ENCODE measurements around the gene CCDC177.

Gene CCDC177

DNA sequence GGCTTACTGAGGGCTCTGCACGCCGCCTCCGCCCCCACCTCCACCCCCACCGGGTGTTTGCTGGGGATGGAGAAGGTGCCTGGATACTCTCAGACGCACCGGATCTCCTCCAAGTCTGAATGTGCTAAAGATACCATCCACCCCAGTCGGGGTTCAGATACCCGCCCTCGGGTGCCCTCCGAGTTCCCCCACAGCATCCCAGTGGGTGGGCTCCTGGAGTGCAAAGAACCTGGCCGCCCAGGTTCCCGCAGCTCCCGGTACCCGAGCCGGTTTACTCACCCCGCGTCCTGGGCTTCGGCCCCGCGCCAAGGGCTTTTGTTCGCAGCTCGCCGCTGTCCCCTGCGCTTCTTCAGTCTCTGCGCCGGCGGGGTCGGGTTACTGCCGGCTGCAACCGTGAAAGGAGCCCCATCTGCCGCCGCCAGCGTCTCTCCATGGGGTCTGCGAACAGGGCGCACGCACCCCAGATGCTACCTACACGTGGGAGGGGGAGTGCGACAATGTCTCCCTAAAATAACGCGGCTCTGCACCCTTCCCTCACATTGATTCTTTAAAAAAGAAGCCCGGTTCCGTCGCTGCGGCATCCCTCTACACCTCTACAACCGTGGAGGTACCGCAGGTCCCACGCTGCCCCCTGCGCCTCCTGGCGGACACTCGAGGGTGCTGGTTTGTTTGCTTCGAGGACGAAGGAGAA is at the start of gene CCDC177:
Gene CCDC177 (minus strand): TSS at position 609 of the 691 bp plus-strand sequence. CDS start 1,249 bp downstream, outside the sequence.
- DNase-seq, result peak; percentile 47 to 62 (median 52)

DNA sequence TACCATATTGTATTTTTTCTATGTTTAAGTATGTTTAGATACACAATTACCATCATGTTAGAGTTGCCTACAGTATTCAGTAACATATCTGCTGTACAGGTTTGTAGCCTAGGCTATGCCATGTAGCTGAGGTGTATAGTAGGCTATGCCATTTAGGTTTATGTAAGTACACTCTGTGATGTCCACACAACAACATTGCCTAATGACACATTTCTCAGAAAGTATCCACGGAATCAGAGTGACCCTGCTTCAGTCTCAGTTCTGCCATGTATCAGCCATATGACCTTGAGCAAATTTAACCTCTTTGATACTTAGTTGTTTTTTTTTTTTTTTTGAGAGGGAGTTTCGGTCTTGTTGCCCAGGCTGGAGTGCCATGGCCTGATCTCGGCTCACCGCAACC is 49.5 kb upstream of the CCDC177 start:
- DNase-seq, result no peak

DNA sequence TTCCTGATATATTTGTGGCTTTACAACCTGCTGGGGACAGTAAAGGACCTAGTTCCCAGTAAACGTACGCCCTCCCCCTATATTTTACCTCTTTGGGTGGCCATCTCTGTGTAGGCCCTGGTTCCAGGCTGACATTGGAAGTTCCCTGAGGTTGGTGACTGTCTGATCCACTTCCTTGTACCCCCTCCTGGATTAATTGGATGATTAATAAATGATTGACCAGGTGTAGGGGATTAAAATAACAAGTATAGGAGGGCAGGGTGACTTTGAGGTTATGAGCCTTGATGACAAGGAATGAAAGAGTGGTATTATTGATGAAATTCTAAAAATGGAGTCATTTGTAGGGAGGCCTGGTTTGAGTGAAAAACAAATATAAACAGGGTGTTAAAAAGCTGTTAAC is 46.3 kb upstream of the CCDC177 start:
- no peak for DNase-seq

DNA sequence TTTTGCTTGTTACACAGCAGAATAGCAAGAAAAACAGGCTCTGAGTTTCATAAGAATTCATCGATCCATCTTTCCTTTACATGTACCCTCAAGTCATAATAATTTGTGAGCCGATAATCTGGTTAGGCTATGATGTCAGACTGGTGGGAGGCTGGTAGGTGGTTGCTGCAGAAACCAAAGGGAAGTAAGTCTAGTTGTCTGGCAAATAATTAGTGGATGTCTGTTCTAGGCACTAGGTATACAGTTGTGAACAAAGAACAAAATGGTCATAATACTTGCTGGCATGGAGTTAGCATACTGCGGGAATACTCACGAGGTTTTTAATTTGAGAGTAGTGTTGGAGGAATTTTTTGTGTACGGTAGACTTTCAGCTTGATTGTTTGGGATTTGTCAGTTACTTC is 45.5 kb upstream of the CCDC177 start:
- no peak for DNase-seq

DNA sequence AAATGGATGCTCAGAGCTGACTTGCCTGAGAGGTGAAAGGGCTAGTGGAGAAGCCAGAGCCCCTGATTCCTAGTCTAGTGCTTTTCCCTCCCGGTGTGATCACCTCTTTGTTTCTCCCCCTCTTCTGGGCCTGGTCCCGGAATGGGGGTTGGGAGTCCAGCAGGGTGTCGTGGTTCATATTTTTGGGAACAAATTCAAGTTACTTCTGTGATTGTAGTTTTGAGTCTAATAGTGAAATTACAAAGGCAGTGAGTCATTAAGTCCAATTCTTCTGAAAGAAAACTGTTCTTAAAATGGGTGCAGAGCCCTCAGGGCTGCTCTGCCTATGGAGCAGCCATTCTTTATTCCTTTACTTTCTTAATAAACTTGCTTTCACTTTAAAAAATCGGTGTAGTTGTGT is 44.3 kb upstream of the CCDC177 start:
- DNase-seq, result no peak

DNA sequence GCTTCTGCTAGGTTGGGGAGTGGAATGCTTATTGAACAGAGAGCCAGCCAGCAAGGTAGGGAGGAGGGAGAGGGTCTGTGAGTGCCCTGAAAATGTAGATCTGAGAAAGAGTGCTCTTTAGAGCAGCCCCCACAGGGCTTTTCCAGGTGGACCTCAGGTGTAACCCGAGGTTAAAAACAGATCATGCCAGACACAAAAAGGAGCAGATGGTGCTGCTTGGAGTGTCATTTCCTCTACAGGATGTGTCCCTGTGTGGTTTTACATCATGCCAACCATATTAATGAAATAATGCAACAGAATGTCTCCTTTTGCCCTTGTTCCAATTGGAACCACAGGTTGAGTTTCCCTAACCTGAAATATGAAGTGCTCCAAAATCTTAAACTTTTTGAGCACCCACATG is 43.1 kb upstream of the CCDC177 start:
- no peak for DNase-seq

DNA sequence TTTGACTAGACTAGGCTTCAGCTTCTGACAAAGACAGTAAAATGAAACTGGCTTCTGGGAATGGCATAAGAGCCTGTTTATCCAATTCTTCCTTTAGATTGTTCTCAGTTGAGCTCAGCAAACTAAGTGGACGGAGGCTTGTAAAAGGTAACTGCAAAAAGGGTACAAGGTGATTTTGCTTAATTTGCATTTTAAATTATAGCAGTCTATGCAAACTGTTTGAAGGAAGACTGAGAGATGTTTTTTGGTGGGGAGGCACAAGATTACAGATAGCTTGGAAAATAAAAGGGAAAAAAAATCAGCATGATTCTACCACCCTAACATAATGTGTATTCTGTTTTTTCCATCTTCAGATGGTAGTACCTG is 41.7 kb upstream of the CCDC177 start:
- no peak for DNase-seq

DNA sequence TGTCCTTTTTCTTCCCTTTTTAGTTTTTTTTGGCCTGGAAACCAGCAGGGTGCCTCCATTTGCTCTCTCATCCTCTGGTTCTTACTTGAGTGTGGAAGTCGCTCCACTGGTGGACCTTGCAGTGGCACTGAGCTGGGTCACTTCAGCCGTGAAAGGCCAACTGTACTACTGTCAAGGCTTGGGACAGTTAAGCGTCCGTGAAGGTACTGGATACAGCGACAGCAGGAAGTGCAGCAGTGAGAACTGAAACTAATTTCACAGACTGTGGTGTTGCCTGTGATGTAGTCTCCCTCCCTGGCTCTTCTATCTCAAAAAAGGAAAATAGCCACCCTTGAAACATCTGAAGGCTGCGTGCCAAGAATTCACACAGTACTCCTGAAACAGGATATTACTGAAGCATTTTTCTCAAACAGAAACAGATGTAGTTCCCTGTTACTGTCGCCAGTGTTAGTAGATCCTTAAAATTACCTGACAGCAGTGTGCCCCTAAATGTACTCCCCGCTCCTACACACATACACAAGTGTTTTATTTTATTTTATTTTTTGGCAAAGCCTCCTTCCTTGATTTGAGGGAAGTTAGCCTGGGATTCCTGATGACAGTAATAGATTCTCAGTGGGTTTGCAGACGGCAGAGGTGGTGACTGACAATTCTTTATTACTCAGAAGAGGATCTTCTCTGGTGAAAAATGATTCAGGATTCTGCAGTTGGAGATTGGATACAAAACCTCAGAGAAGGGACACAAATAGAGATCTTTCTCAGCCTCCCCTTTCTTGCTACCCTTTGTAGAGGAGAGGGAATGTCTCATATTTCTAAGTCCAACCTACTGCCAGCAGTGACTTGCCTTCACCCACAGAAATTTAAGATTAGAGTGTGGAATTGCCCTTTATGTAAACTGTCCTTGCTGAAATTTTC is 41.1 kb upstream of the CCDC177 start:
- no peak for DNase-seq

DNA sequence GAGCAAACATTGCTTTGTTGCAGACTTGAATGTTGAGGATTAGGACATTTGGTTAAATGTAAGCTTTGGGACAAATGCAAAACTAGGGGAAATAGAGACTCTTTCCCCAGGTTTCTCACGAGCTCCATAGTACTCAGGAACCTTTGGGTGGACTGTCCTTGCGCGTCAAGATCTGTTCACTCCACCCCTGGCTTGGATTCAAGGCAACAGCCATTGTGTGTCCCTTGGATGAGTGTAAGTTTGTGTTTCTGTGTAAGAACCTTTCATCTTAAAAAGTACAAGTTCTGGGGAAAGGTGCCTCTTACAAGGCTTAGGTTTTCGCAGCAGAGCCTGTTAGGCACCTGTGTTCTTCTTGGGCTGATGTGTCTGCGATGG is 40.4 kb upstream of the CCDC177 start:
- no peak for DNase-seq

DNA sequence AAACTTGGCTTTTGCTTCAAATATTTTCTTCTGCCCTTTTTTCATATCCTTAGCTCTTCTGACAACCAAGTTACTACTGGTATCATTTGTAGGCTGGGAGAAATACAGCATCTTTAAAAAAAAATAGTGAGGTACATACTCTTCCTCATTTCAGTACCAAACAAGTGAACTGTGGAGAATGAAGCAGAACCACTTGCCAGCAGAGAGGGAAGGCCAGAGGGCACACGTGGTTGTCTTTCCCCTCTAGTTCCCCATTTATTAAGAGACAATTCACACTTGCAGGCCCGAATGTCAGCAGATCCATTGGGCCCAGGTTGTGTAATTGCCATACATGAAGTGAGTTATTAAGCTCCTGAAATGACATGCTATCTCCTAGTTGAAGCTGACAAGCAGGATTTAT is 39.9 kb upstream of the CCDC177 start:
- DNase-seq, result no peak

DNA sequence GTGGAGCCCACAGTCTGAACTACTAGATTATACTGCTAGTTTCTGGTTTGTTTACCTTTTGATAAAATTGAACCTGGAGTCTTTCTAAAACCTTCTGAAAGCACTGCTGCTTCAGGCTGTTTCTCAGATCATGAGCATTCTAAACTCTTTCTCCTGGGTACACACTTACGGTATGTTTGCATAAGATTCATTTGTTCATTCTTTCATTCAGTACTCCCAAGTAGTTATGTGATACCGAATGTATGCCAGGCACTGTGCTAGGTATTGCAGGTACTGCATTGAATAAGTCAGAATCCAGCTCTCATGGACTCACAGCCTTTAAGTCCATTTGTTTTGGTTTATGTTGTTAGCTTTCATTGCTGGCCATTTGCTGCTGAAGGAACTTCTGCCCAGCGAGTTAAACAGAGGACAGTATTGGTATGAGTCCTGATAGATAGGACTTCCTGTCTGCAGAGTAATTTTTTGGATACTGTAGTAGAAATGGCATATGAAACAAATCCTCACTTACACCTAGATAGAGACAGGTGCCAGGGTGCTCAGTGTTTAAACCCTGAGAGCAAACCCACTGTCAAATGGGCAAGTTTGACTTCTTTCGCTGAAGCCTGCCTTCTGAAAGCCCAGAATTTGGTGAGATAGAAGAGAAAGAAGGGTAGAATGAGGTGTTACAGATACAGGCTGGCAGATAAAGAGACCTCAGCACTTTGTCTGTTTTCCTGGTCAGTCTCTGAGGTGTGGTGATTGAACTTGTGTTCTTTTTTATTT is 38.8 kb upstream of the CCDC177 start:
- DNase-seq, result no peak

DNA sequence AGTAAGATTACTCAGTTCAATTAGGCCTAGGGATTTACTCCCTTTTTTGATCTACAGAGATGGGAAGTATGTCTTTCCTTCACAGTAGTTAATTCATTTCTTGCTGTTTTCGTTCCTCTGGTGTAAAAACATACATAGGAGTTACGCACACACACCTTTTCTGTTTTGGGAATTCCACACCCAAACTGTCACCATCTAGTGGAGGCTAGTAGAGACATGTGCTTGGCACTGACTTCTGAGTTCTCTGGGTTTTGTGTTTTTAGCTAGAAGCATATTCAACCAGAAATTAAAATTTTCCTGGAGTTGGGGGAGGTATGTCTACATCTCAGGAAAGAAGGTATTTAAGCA is 38.1 kb upstream of the CCDC177 start:
- no peak for DNase-seq

DNA sequence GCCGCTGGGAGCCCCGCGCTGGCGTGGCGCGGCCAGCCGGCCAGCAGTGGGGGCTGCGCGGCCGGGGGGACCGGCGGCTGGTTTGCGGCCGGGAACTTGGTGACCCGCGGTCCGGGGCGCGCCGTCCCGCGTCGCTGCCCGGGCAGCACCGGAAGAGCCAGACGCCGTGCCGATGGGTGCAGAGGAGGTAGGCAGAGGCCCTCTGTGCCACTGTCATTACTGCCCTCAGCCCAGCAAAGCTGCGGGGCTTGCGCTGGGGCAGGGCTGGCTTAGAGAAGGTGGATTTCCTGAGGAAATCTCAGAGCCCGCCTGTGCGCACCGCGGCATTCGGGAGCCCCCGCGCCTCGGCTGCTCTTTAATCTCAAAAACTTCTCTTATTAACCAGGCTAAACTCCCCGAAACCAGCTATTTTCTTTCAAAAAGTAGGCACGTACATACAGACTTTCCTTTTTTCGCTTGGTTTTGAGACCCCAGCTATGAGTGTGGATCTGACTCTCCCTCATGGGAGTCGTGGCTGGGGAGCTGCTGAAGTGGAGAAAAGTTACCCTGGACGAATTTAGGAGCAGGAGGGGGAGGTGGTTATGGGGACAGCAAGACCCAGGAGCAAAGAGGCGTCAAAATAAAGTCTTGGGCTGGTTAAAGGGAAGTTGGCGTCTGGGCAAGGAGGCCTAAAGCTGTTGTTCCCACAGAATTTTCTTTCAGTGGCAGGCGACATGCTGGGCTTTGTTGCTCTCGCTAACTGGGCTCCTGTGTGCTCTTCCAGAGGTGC is 37.5 kb upstream of the CCDC177 start:
- peak in 1 of 4 experiments; percentile 9 for DNase-seq

DNA sequence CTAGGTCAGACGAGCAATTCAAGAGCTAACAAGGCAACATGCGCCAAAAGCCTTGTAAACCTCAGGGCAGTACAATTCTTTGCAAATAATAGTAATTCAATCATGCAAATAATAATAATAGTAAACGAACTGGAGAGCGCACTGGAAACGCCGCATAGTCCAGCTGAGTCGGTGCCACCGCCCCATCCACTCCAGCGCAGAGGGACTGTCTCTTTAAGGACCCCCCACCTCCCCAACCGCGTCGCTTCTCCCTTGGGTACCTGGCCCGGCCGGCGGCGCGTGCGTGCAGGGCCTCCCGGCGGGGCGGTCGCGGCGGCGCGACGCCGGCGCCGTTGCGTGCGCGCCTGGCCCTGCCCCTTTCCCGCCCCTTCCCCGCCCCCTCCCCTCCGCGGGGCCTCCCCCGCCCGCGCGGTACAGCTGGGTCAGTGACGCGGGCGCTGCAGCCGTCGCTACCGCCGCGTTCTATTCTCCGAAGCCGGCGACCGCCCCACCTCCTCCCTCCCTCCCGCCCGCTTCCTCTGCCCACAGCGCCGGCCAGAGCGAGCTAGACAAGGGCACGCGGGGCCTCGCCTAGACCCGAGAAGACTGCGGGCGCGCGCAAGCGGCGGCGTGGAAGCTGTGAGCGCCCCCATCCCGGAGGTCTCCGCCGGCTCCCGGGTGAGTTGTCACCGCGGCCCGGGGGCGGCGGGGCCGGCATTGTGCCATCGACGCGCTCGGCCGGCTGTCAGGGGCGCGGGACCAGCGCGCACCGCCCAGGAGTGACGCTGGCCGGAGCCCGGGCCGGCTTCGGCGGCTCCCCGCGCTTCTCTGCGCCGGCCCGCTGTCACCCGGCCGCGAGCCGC is 36.7 kb upstream of the CCDC177 start, which contains the start of gene SUSD6:
Gene SUSD6 (plus strand): TSS at position 425 of the 842 bp plus-strand sequence. CDS start 46,997 bp downstream, outside the sequence.
- peak; percentile 79 to 89 (median 87) for DNase-seq

DNA sequence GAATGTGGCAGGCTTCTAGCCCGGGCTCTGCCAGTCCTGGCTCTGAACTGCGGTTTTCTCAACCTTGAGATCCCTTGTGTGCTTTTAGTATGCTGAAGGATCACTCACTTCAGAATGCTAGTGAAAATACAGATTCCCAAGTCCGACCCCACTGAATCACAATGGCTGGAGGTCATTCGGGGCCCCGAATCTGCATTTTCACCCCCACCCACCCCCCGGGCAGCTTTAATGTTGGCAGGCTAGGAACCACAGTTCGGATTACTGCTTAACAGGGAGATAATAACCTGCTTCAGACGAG is 36.2 kb upstream of the CCDC177 start:
- no peak for DNase-seq

DNA sequence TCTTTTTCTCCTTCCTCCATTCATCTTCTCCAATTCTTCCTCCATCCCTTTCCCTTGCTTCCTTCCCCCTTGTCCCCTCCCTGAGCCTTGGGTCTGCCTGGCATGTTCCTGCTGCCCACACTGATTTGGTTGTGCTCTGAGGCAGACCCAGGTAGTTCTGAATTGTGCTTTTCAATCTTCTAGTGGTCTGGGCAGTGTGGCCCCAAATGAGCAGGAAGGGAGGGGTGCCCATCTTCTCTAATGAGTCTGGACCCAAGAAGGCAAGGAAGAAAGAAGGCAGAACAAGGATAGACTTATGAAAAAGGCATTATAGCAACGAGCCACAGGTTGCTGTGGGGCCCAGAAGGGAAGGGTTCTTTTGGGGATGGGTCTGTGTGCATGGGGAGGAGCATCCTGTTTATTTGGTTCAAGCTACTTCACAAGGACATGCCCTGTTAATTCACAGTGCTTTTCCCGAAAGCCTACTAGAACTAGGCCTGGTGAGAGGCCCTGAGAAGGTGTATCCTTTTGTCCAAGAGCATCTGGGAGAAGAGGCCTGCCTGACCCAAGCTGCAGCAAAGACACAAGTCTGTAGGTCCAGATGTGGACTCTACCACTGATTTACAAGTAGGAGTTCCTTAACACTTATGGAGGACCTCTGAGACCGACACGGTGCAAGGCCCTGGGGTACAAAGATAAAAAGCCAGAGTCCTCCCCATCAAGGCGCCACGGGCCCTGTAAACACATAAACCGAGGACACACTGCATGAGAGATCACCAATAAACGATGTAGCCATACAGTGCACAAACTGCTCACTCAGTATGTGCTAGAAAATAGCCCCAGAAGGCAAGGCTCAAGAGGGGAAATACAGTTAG is 35.6 kb upstream of the CCDC177 start:
- DNase-seq, result no peak

DNA sequence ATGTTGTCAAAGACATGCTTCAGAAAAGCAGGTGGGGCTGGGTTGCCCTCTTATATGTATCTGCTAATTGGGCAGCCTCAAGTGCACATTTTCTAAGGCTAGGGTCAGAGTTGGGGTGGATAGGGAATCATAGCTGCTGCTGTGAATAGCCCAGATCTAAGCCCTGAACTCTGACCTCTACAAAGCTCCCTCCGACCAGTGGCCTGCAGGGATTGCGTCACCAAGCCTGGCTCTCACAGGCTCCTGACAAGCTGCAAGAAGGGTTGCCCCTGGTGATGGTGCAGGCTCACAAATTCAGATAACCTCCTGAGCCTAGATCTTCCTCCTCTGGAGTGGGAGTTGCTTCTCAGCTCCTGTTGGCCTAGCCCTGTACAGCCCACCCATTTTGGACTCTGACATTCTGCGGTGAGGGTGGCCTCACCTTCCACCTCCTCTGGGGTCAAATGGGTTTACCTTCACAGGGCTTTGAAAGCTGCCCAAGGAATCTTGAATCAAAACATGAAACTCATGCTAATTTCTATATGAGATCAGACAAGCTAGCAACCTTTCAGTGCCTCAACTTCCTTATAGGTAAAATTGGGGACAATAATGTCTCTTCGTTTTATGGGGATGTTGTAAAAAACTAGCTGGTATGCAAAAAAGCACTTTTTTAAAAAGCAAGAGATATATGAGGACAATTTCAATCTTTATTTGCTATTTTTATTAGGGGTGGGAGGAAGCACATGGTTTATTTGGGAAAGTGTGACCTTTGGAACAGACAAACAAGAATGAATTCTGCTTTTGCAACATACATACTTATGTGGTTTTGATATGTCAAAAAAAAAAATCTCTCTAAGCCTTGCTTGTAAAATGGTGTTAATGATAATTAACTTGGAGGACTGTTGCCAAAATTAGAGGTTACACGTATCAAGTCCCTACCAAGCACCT is 31.9 kb upstream of the CCDC177 start:
- DNase-seq, result no peak

DNA sequence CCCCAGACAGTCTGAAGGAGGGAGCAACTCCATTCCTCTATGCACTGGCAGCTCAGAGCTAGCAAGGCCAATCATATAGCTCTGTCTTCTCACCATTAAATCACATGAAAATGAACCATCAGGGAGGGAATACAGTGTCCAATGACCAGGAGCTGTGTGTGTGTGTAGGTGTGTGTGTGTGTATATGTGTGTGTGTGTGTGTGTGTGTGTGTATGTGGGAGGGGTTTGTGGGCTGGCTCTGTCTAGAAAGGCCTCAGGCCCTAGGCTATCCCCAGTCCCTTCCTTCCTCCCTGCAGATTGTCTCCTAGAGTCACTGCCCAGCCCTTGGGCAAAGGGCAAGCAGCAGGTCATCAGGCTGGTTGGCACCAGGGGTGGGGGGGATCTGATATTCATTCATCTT is 31.1 kb upstream of the CCDC177 start:
- DNase-seq, result no peak

DNA sequence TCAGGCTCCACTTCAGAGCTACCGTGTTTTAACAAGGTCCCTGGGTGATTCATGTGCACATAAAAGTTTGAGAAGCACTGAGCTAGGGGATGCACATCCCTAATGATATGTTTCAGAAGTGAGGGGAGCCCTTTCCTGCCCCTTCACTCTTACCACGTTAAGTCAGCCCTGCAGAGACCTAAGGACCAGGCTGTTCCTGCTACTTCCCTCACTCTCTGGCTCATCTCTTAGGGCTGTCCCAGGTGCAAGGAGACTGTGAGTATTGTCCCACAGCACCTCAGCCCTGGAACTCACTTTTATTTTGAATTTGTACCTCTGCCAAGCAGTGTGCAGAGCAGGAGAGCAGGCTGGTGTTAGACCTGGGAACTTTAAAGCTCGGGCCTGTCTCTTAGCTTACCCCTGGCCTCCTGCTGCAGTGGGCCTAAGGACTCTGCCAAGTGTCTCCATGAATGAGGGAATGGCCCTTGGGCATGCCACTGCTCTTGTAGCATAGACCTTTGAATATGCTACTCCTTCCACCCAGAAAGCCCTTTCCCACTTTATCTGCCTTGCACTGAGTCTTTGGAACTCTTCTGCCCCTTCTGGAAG is 25.7 kb upstream of the CCDC177 start:
- DNase-seq, result no peak

Measured in activated CD4-positive, CD25-positive, alpha-beta regulatory T cell (primary cell).